Right ventricle myocardium superior (tissue), 1 donor: ENCODE measurements around the gene CARMIL1. TPM values are rescaled to one million over a fixed set of nuclear protein-coding genes. Genes with fewer than 3 reads are reported as not detected.
A peak's percentile ranks its signal among the peaks of the same experiment; 100 is the strongest.

ENCODE experiments used
- ATAC-seq: fragments of 200-7000 bp; cut with Tn5 transposase; one replicate; pipeline ENCODE4 v1.9.1; 2020; ENCODE audit warnings: mild to moderate bottlenecking; ENCODE audit not compliant: poor library complexity
- DNase-seq: peaks from one replicate; pipeline ENCODE4 v3.0.0-alpha.2; 2020
- intact Hi-C: fragments of 100-400 bp; cut with DNase I; formaldehyde crosslinking; loops from one replicate; pipeline ENCODE4 v1.11.2; 2022
- total RNA-seq: library from RNA; stranded (reverse); fragmentation: NEBNext Ultra II Directional; extraction: Animal tissue kit (Norgen Biotek cat#: 25700); gene quantifications from one replicate; pipeline ENCODE4 v1.2.1, GENCODE V29; 2021
- donor health status: DM: no; HTN: yes; CAD: no; lungs with severe emphysema.

CARMIL1 gene
- total RNA-seq, 1 donor from 2014 or later: 3.4 TPM

DNA sequence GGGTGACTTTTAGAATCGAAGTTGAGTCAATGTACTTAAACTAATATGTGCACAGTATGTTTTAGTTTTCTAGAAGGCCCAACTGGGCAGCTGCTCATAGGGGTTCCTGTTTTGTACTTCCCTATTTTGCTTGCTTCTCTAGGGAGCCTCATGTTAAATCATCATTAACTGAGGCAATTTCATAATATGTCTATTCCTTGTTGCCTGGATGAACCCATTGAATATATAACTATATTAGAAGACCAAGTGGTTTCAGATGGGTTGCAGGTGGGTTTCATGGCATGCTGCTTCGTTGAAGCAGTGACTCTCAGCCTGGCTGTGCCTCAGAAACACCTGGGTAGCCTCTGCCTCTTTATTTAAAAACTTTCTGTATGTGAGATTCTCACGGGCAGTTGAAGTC lies 22.2 kb downstream of the CARMIL1 start:
- intact Hi-C loops: no loop called here
- no peak for ATAC-seq

DNA sequence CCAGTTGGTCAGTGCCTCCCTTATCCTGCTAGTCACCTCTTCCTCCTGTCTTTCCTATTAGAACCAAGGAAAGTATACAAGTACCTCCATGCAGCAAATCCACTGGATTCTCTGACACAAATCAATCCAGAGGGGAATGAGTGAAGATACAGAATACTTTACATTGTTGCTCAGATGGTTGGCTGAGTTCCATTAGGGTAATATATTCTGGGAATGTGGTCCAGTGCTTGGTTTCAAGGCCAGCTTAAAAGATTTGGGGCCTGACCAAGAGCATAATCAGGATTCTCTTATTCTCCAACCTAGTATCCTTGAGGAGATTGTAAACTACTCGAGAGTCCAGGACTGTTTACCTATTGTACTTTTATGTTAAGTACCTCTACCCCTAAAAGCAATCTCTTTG lies 23.0 kb downstream of the CARMIL1 start:
- intact Hi-C loops: no loop called here
- no peak for ATAC-seq
- no peak for DNase-seq

More for the DNA sequence above, 22.2 kb downstream of the CARMIL1 start:
- no peak for DNase-seq

DNA sequence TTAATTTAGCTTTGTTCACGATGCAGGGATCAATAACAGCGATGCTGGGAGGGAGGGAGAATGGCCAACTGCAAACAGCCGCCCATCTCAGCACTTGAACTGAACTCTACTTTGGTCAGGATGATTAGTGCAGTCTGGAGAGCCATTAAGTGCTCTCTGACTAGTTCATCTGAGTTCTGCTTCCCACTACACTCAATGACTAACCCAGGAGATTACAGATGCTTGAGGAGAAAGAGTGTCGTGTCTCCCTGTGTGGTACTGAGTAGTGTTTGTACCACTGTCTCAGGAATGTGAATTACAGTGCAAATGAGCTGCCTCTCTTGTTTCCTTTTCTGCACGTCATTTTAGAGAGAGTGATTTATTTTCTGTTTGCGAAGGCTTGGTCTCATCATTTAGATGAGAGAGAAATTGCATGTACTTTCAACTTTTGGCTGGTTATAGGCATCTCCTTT lies 23.5 kb downstream of the CARMIL1 start:
- ATAC-seq: peak; percentile 57
- no peak for DNase-seq
- intact Hi-C loops: no loop called here

DNA sequence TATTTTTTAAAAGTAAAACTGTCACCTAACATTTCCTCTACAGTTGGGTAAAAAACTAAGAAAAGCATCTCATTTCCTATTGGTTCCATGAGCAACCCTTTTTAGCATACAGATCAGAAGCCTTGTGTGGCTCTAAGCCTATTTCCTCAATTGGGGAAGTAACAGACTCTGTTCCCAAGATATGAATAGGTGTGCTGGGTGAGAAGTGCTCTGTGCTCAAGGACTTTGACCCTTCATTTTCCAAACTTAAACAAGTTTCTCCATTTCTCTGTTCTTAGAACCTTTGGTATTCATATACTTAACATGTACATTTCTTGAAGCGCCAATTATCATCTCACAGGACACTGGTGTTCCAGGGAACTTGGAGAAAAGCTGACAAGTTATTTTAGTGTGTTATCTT lies 24.1 kb downstream of the CARMIL1 start:
- intact Hi-C loops: no loop called here
- DNase-seq (no peak), ATAC-seq (no peak)

DNA sequence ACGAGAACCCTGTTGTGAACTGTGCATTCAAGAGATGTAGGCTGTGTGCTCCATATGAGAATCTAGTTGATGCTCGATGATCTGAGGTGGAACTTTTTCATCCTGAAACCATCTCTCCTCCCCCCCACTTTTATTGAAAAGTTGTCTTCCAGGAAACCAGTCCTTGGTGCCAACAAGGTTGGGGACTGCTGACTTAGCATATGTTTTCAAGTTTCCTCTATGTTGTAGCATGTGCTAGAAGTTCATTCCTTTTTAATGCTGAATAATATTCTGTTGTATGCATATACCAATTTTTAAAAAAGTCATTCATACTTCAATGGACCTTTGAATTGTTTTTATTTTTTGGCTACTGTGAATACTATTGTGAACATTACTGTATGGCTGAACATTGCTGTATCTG lies 27.2 kb downstream of the CARMIL1 start:
- no peak for DNase-seq
- ATAC-seq: no peak
- intact Hi-C loops: no loop called here

DNA sequence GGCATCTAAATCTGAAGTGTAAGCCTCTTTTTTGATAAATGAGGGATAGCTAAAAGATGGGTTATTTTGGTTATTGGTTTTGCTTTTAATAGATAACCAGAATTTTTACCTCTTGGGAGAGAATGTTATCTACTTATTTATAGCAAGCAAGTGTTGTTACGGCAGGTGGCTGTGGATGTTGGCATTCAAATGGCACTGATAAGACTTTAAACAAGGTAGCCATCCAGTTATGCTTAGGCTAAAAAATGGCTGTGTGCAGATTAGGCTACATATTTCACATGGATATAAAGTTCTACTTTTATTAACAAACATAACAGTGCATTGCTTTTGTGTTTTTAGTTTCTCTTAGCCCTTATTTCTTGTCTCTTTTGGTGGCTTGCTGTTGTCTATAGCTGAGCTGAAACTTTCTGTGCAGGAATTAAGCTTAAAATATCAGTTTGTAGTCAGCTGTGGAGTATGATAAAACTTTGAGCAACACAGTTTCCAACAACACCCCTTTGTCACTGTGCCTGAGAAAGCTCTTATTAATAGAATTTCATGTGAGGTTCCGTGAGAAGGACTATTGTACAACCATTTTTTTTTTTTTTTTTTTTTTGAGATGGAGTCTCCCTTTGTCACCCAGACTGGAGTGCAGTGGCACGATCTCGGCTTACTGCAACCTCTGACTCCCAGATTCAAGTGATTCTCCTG lies 28.8 kb downstream of the CARMIL1 start:
- intact Hi-C loops: no loop called here
- ATAC-seq: no peak
- no peak for DNase-seq

DNA sequence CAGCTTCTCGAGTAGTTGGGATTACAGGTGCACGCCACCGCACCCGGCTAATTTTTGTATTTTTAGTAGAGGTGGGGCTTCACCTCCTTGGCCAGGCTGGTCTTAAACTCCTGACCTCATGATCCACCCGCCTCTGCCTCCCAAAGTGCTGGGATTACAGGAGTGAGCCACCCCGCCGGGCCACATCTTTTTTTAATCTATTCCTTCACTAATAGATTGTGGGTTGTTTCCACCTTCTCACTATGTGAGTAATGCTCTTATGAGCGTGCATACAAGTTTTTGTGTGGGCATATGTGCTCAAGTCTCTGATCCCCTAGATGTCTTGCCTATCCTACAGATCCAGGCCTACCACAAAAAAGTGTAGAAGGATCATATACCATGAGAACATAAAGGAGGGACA lies 30.7 kb downstream of the CARMIL1 start:
- no peak for ATAC-seq
- DNase-seq: no peak
- intact Hi-C loops: no loop called here

DNA sequence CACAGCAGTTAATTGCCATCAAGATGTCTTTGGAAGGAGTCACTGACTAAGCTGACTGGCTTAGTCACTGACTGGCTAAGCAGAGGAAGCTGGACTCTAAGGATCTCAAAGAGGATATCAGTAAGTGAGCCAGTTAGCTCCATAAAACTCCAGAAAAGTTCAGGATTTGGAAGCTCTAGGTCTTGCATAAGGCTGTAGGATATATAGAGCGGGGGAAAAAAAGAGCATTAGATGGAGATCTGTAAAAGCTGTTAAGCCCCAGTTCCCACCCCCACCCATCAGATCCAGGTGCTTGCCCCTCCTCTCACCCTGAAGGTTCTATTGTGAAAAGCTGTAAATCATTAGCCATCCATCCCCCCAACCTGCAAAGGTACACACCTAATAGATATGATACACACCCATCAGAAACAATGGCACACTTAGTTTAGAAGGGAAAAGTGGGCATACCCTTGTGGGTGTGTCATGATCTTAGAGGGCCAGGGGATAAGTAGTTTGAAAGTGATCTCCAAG lies 32.2 kb downstream of the CARMIL1 start:
- intact Hi-C loops: no loop called here
- DNase-seq (no peak), ATAC-seq (peak; percentile 56)

DNA sequence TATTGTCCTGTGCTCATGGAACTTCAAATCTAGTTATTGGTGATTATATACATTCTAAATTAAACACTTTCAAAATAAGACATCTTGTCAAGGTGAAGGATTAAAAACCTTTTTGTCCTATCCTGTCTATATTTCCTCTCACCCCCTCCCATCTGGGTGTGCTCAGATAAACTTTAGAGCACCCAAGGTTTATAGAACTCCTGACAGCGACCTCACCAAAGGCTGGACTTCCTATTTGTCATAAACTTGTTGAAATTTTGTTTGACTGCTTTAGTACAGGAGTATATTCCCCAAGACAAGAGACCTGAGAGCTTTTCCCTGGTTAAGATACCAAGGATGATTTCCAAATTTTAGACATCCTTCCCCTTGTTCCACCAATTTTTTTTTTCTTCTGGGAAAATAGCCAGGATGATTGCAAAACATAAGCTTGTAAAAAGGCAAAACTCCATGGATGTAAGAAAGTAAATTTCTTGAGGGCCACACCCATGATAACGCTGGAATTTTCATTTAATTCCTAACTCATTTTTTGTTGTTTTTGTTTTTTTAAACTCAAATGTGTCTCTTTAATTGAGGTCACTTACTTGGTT lies 33.0 kb downstream of the CARMIL1 start:
- intact Hi-C loops: no loop called here
- ATAC-seq (peak; percentile 67), DNase-seq (no peak)

DNA sequence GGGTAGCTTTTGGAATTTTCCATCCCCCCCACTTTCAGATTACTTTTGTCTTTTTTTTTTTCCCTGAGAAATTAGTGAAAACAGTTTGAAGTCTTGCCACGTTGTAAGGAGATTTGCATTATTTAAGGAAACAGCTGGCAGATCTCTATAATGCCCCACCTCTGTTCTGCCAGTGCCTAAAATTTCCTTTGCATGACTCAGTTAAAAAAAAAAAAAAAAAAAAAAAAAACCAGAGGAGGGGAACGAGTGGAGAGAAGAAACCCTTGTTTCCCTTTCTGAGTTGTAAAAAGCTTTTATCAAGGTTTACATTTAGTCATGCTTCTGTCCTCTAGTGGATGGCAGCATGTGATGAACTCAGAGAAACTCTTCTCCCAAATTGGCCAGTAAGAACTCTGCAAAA lies 33.5 kb downstream of the CARMIL1 start:
- intact Hi-C loops: no loop called here
- no peak for DNase-seq
- ATAC-seq: peak; percentile 39

DNA sequence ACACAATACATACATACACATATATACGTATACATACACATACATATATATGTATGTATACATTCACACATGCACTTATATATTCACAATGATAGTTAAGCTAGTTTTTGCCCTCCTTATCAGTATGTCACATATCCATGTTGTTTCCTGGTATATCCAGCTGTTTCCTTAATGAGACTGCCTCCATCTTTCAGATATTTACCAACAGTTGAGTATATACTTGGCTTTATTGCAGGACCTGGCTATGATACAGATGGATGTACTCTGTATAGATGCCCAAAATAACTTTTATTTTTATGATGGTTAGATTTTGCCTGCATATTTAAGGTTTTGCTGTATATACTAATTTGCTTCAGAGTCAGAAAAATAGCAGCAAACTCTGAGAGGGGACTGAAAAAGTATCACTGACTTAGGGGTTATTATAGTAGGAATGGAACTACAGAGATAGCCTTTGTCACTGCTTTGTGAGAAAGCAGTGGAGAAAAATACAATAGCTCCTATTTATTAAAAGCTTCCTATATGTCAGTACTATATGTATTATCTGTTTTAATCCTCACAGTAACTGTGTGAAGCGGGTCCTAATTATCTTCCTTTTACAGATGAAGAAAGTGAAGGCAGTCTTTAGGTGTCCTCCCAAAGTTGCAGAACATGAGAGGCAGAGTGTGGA lies 35.5 kb downstream of the CARMIL1 start:
- intact Hi-C loops: no loop called here
- no peak for ATAC-seq

DNA sequence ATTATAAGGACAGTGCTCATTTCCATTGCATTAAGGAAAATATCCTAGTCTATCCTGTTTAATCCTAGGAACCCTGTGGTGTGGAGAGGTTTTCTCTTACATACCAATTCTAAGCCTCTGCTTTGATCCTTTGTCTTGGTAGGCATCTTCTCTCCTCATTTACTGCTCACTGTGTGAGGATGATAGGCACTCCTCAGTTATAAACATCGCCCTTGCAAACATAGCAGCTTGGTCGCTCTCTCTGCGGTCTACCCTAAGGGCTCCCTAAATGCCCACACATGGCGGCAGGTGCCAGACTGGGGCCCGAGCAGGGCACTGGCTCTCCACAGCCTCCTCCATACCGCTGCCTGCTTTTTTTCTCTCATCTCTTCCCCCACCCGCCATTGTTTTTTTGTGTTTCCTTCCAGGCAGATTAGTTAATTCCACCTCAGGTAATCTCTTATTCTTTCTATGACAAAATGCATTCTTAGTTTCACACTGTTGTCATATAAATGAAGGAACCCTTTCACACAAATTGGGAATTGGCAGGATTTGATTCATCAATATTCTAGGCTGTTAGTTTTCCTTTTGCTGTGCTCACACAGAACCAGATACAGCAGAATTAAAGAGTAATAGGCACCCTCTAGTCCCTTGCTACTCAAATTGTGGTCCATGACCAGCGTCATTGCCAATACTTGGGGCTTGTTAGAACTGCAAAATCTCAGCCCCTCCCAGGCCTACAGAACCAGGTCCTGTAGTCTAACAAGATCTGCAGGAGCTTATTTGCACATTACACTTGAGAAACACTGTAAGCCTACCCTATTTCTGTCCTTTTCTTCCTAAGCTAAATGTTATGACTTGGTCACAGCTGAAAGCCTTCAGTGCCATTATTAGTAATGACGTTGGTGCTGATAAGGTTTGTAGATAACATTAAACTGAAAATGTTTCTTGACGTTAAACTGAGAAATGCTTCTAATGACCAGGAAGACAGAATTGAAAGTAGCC lies 36.3 kb downstream of the CARMIL1 start:
- ATAC-seq (no peak), DNase-seq (no peak)
- intact Hi-C loops: no loop called here

More for the DNA sequence above, 35.5 kb downstream of the CARMIL1 start:
- DNase-seq: no peak

DNA sequence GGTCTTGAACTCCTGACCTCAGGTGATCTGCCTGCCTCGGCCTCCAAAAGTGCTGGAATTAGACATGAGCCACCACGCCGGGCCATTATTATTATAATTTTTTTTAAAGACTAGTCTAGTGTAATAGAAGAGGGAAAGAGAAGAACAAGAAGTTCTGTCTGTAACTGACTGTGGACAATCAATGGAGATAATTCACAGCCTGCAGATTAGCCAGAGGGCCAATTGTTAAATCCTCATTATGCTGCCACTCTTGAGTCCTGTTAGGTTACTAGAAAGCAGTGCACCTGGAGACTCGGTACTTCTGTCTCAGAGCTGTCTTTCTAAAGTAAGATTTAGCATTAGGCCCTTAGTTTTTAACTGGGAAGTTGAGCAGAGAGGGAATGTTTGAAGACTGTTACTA lies 37.5 kb downstream of the CARMIL1 start:
- ATAC-seq (no peak), DNase-seq (no peak)
- intact Hi-C loops: no loop called here

DNA sequence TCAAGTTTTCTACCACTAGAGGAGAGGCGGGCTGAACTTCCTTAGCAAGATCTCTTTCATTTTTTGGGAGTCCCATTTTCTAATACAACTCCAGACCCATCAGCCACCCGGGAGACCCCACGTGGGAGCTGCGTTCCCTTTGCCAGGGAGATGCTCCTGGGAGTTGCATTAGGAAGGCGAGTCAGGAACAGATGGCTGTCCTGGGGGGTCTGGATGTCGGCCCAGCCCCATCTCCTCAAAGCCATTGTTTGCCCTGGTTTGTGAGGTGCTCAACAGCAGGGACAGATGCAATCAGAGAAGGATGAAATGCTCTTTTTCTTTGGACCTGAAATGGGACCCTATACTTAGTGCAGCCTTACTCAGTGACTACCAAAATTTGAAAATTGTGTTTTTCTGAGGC lies 39.4 kb downstream of the CARMIL1 start:
- DNase-seq: no peak
- intact Hi-C loops: no loop called here
- peak; percentile 51 for ATAC-seq

DNA sequence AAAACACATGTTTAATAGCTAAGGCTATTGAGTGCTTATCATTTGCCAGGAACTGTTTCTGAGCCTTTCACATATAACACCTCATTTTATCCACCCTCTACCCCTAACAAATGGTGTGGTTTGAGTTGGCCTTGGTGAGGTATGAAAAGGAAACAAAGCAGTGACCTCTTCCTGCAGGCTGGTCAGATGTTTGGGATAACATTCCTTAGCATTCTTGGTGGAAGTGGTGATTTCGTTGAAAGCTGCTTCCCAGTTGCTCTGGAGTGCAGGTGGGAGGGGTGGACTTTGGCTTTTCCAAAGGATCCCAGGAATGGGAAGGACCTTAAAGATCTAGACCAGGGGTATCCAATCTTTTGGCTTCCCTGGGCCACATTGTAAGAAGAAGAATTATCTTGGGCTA lies 41.3 kb downstream of the CARMIL1 start:
- DNase-seq (no peak), ATAC-seq (no peak)
- intact Hi-C loops: no loop called here

DNA sequence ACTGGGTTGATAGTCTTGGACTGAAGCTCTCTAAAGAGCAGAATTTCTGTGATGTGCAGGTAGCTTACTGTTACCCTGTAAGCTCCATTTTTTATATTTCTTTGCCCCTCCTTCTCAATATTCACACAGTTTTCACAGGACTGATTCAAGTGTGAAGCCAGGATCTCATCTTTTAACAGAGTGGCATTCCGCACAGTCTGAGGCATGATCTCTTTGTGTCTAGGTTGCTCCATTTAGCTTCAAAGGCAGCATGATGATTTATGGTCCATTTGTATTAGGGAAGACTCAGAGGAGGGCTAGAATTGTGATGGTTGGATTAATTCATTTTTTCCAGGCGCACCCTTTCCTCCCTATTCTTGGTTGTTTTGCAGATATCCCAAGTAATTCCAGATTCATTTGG lies 43.5 kb downstream of the CARMIL1 start:
- intact Hi-C loops: no loop called here
- no peak for ATAC-seq
- DNase-seq: no peak

DNA sequence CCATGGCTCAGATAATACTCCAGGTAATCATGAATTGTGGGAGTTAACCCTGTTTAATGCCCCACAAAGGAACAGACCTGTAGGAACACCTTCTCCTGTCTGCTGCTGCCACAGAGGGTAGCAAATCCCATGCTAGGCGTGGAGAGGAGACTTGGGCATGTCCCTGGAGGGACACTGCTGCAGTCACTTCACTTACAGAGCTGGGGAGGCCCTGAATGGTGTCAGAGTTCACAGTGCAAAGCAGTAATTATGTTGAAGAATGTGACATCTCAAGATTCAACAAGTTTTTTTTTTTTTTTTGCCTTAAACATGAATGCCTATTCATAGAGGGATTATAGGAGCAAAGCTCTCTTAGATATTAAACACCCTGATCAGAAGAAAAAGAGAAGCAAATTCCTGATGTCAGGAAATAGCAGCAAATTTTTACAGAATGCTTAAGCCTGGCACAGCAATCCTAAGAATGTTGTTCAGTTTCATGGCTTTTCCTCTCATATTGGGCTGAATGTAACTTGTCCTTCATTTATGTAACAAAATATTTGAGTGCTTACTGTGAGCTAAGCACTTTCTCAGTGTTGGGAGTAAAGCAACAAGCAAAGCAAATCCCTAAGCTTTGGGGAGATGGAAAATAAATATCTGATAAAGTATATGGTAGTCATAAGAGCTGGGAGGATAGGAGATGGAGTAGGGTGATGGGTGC lies 45.0 kb downstream of the CARMIL1 start:
- intact Hi-C loops: no loop called here
- no peak for ATAC-seq

DNA sequence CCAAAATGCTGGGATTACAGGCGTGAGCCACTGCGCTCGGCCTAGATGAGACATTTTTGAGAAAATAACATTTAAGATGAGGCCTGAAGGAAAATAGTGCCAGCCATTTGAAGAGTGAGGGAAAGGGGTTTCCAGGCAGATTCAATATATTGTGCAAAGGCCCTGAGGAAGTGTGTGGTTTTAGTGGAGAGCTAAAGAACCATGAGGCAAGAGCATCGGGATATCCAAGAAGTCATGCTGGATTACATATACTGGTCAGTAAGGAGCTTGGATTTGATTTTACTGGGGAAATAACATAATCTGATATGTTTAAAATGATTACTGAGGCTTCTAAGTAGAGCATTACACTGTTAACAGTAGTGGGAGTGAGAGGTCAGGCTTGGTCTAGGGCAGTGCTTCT lies 47.0 kb downstream of the CARMIL1 start:
- no peak for ATAC-seq
- intact Hi-C loops: no loop called here
- no peak for DNase-seq

More for the DNA sequence above, 45.0 kb downstream of the CARMIL1 start:
- no peak for DNase-seq
